Astrocyte (in vitro differentiated cells and primary cell): ENCODE results near the gene ZDHHC22. TPM values are rescaled to one million over a fixed set of nuclear protein-coding genes. Genes with fewer than 3 reads are reported as not detected.
"Not testable (repeated sequence)": the region's sequence is repeated elsewhere in the genome, so short reads cannot be mapped to it uniquely, and the experiment has no call there.

ENCODE experiments used
- DNase-seq: peaks from one replicate; pipeline ENCODE4 v3.0.0-alpha.2; 2010; ENCODE audit warnings: low read depth
- FAIRE-seq: peaks from 2 replicates; lab custom pipeline; 2011; peaks lifted over from hg19 to GRCh38; lab: Jason Lieb, UNC
- H2AFZ ChIP-seq: 2 replicates; pipeline ENCODE4 v1.6.0; 2012; ENCODE audit warnings: low read depth, low read length, inconsistent platforms
- H3K27ac ChIP-seq: 2 replicates; pipeline ENCODE4 v1.5.1; 2011; ENCODE audit warnings: low read depth, low read length, inconsistent platforms
- H3K27me3 ChIP-seq: 2 replicates; pipeline ENCODE4 v1.6.0; 2011; ENCODE audit warnings: low read length, inconsistent platforms; ENCODE audit not compliant: insufficient read depth
- H3K36me3 ChIP-seq: 2 replicates; pipeline ENCODE4 v1.5.1; 2011; ENCODE audit warnings: low read length, inconsistent platforms; ENCODE audit not compliant: insufficient read depth
- H3K4me1 ChIP-seq: 2 replicates; pipeline ENCODE4 v1.5.1; 2011; ENCODE audit warnings: low read length, inconsistent platforms; ENCODE audit not compliant: insufficient read depth
- H3K4me2 ChIP-seq: 2 replicates; pipeline ENCODE4 v1.6.0; 2012; ENCODE audit warnings: low read length, inconsistent platforms
- H3K4me3 ChIP-seq: 2 replicates; pipeline ENCODE4 v1.5.1; 2011; ENCODE audit warnings: low read depth, mild to moderate bottlenecking, low read length, inconsistent platforms; ENCODE audit not compliant: insufficient read depth
- H3K79me2 ChIP-seq: 2 replicates; pipeline ENCODE4 v1.6.0; 2012; ENCODE audit warnings: mild to moderate bottlenecking, low read length, inconsistent platforms; ENCODE audit not compliant: insufficient read depth
- H3K9ac ChIP-seq: 2 replicates; pipeline ENCODE4 v1.6.0; 2012; ENCODE audit warnings: mild to moderate bottlenecking, low read length, inconsistent platforms
- H3K9me3 ChIP-seq: 2 replicates; pipeline ENCODE4 v1.5.1; 2012; ENCODE audit warnings: low read depth, mild to moderate bottlenecking, low read length, inconsistent platforms; ENCODE audit not compliant: insufficient read depth
- H4K20me1 ChIP-seq: 2 replicates; pipeline ENCODE4 v1.6.0; 2012; ENCODE audit warnings: low read length, inconsistent platforms; ENCODE audit not compliant: insufficient read depth
- H3K27ac Mint-ChIP-seq: one replicate; pipeline ENCODE4 v1.8.0; 2021; ENCODE audit warnings: mild to moderate bottlenecking, mixed read lengths; ENCODE audit not compliant: unreplicated experiment
- H3K27me3 Mint-ChIP-seq: one replicate; pipeline ENCODE4 v1.8.0; 2021; ENCODE audit warnings: low read depth, mixed read lengths; ENCODE audit not compliant: unreplicated experiment
- H3K36me3 Mint-ChIP-seq: one replicate; pipeline ENCODE4 v1.8.0; 2021; ENCODE audit warnings: low read depth, mixed read lengths; ENCODE audit not compliant: unreplicated experiment
- H3K4me1 Mint-ChIP-seq: one replicate; pipeline ENCODE4 v1.8.0; 2021; ENCODE audit warnings: low read depth, mixed read lengths; ENCODE audit not compliant: unreplicated experiment
- H3K4me3 Mint-ChIP-seq: one replicate; pipeline ENCODE4 v1.8.0; 2021; ENCODE audit warnings: mild to moderate bottlenecking, moderate library complexity, mixed read lengths; ENCODE audit not compliant: unreplicated experiment
- H3K9me3 Mint-ChIP-seq: one replicate; pipeline ENCODE4 v1.8.0; 2021; ENCODE audit warnings: mild to moderate bottlenecking, mixed read lengths; ENCODE audit not compliant: unreplicated experiment
- CTCF ChIP-seq: IDR thresholded peaks from 2 replicates; pipeline ENCODE4 v1.5.1; 2011; ENCODE audit warnings: low read depth, mild to moderate bottlenecking, inconsistent platforms, low read length, moderate library complexity; ENCODE audit not compliant: insufficient read depth
- EZH2 ChIP-seq: IDR thresholded peaks from 2 replicates; pipeline ENCODE4 v1.6.1; 2012; ENCODE audit warnings: mild to moderate bottlenecking, low read length, inconsistent platforms; ENCODE audit not compliant: insufficient read depth
- total RNA-seq: library from RNA; stranded (reverse); gene quantifications from 2 replicates; pipeline ENCODE4 v1.2.1, GENCODE V29; 2021

The ZDHHC22 gene
- total RNA-seq, 1 donor from 2014 or later = 0.52 TPM

GRCh38 chr14:77175843-77176242, 34.3 kb upstream of the ZDHHC22 start:
- Mint-ChIP-seq H3K36me3 (no peaks in the 10 kb centered on the region), H3K27ac (no peak overlapping the region), H3K4me3 (no peak overlapping the region), H3K9me3 (peaks cover 4% of the 10 kb centered on the region), H3K4me1 (no peaks in the 10 kb centered on the region), H3K27me3 (peaks cover 5% of the 10 kb centered on the region)
- Histone ChIP-seq H2AFZ (no peak overlapping the region), H3K27me3 (peaks cover 5% of the 10 kb centered on the region), H3K27ac (no peak overlapping the region), H3K79me2 (no peaks in the 10 kb centered on the region), H3K4me2 (no peak overlapping the region), H3K4me1 (peaks cover 6% of the 10 kb centered on the region), H4K20me1 (no peaks in the 10 kb centered on the region), H3K9ac (no peak overlapping the region), H3K36me3 (no peaks in the 10 kb centered on the region), H3K9me3 (no peaks in the 10 kb centered on the region), H3K4me3 (no peak overlapping the region)
- no peak for DNase-seq
- FAIRE-seq = no peak
- TF ChIP-seq CTCF (no peak), EZH2 (no peak)

GRCh38 chr14:77173911-77174617, 32.5 kb upstream of the ZDHHC22 start:
- not testable (repeated sequence) for H3K9me3 ChIP-seq, H3K4me1 Mint-ChIP-seq, H3K4me3 Mint-ChIP-seq, H3K79me2 ChIP-seq, H3K4me1 ChIP-seq, H3K9ac ChIP-seq, H3K27ac Mint-ChIP-seq, H3K4me2 ChIP-seq, H3K36me3 Mint-ChIP-seq, H3K27me3 ChIP-seq, H4K20me1 ChIP-seq, H3K27me3 Mint-ChIP-seq, H3K27ac ChIP-seq, H3K9me3 Mint-ChIP-seq, H3K4me3 ChIP-seq, FAIRE-seq, H3K36me3 ChIP-seq, H2AFZ ChIP-seq
- peak; percentile 17 for DNase-seq

GRCh38 chr14:77172916-77173315, 31.3 kb upstream of the ZDHHC22 start:
- Histone ChIP-seq H3K9me3 (no peaks in the 10 kb centered on the region), H2AFZ (no peak overlapping the region), H3K9ac (no peak overlapping the region), H3K4me2 (no peak overlapping the region), H3K36me3 (no peaks in the 10 kb centered on the region), H3K79me2 (no peaks in the 10 kb centered on the region), H3K27ac (no peak overlapping the region), H3K27me3 (peaks cover 5% of the 10 kb centered on the region), H3K4me1 (peaks cover 6% of the 10 kb centered on the region), H4K20me1 (no peaks in the 10 kb centered on the region), H3K4me3 (no peak overlapping the region)
- DNase-seq (no peak), FAIRE-seq (no peak)
- no peaks in the 10 kb centered on the region for H3K4me1 Mint-ChIP-seq
- no peaks in the 10 kb centered on the region for H3K27me3 Mint-ChIP-seq
- no peaks in the 10 kb centered on the region for H3K36me3 Mint-ChIP-seq
- H3K4me3 Mint-ChIP-seq = no peak overlapping the region
- H3K9me3 Mint-ChIP-seq = peaks cover 7% of the 10 kb centered on the region
- no peak for TF ChIP-seq CTCF
- no peak overlapping the region for H3K27ac Mint-ChIP-seq
